HEK293 (cell line): ENCODE data around the gene RRBP1.
A peak's percentile ranks its signal among the peaks of the same experiment; 100 is the strongest.

Experiments used
- CTCF ChIA-PET: fragments of 350-600 bp; formaldehyde crosslinking; extraction: SDS; loops from one replicate; lab custom pipeline; 2021; ENCODE audit warnings: antibody characterized with exemption; lab: Yijun Ruan, JAX
- POLR2A ChIA-PET: fragments of 300-600 bp; formaldehyde crosslinking; extraction: SDS; loops from one replicate; lab custom pipeline; 2020; ENCODE audit warnings: antibody characterized with exemption, inconsistent platforms; lab: Yijun Ruan, JAX
- H3K27ac ChIP-seq: fragments of 200-500 bp; sonication (Bioruptor generic); 2 replicates; pipeline ENCODE4 v1.5.1; 2014; ENCODE audit warnings: low read depth, low read length, control low read depth, inconsistent platforms; ENCODE audit errors: extremely low read depth
- H3K36me3 ChIP-seq, 2 experiments: fragments of 200-500 bp in 1 of 2; sonication (Bioruptor generic) in 1 of 2; 1 replicate in 1 of 2; 2 replicates in 1 of 2; pipeline ENCODE4 v1.5.1; 2014 to 2017; ENCODE audit warnings: inconsistent platforms in 2 of 2, low read length in 2 of 2; ENCODE audit not compliant: control insufficient read depth in 2 of 2, insufficient read depth in 1 of 2
- H3K4me1 ChIP-seq: fragments of 200-500 bp; sonication (Bioruptor generic); 2 replicates; pipeline ENCODE4 v1.5.1; 2014; ENCODE audit warnings: mild to moderate bottlenecking, low read length, inconsistent platforms; ENCODE audit not compliant: control insufficient read depth, insufficient read depth
- H3K4me3 ChIP-seq: 2 replicates; pipeline ENCODE4 v1.5.1; 2011; ENCODE audit warnings: low read depth, mild to moderate bottlenecking, control low read depth, low read length, moderate library complexity
- H3K9me3 ChIP-seq: fragments of 200-500 bp; sonication (Bioruptor generic); 2 replicates; pipeline ENCODE4 v1.5.1; 2014; ENCODE audit warnings: low read depth, low read length, inconsistent platforms; ENCODE audit not compliant: control insufficient read depth, insufficient read depth
- AEBP2 ChIP-seq: fragments of 450-650 bp; formaldehyde crosslinking; IDR thresholded peaks from 2 replicates; pipeline ENCODE4 v1.5.1; 2016; ENCODE audit warnings: missing biosample characterization, missing genetic modification characterization, borderline replicate concordance
- ELK4 ChIP-seq: IDR thresholded peaks from 2 replicates; pipeline ENCODE4 v1.6.1; 2011; ENCODE audit warnings: mild to moderate bottlenecking, low read depth, low read length, borderline replicate concordance
- GFI1B ChIP-seq: fragments of 450-650 bp; formaldehyde crosslinking; IDR thresholded peaks from 2 replicates; pipeline ENCODE4 v1.5.1; 2016; ENCODE audit warnings: missing biosample characterization, missing genetic modification characterization
- KLF17 ChIP-seq: fragments of 450-650 bp; formaldehyde crosslinking; IDR thresholded peaks from 2 replicates; pipeline ENCODE4 v1.5.1; 2016; ENCODE audit warnings: missing biosample characterization, missing genetic modification characterization
- ZBTB26 ChIP-seq: fragments of 450-650 bp; formaldehyde crosslinking; optimal IDR thresholded peaks from 2 replicates; pipeline ENCODE3; 2016; ENCODE audit warnings: missing biosample characterization, mild to moderate bottlenecking, missing genetic modification characterization
- ZBTB7A ChIP-seq: fragments of 450-650 bp; formaldehyde crosslinking; IDR thresholded peaks from 2 replicates; pipeline ENCODE4 v1.5.1; 2016; ENCODE audit warnings: low read depth, missing biosample characterization, missing genetic modification characterization
- ZFHX2 ChIP-seq: fragments of 450-650 bp; formaldehyde crosslinking; conservative IDR thresholded peaks from 2 replicates; pipeline ENCODE4 v1.5.1; 2016; ENCODE audit warnings: missing biosample characterization, missing genetic modification characterization
- ZNF157 ChIP-seq: fragments of 450-650 bp; formaldehyde crosslinking; IDR thresholded peaks from 2 replicates; pipeline ENCODE4 v1.5.1; 2016; ENCODE audit warnings: missing biosample characterization, missing genetic modification characterization
- ZNF169 ChIP-seq: fragments of 450-650 bp; formaldehyde crosslinking; IDR thresholded peaks from 2 replicates; pipeline ENCODE4 v1.5.1; 2016; ENCODE audit warnings: missing biosample characterization, missing genetic modification characterization
- ZNF18 ChIP-seq: fragments of 450-650 bp; formaldehyde crosslinking; IDR thresholded peaks from 2 replicates; pipeline ENCODE4 v1.5.1; 2016; ENCODE audit warnings: missing biosample characterization, missing genetic modification characterization
- ZNF19 ChIP-seq: fragments of 450-650 bp; formaldehyde crosslinking; IDR thresholded peaks from 2 replicates; pipeline ENCODE4; 2016; ENCODE audit warnings: missing biosample characterization, missing genetic modification characterization, low read depth
- ZNF341 ChIP-seq: fragments of 450-650 bp; formaldehyde crosslinking; IDR thresholded peaks from 2 replicates; pipeline ENCODE4; 2016; ENCODE audit warnings: low read depth, missing biosample characterization, missing genetic modification characterization
- ZNF354C ChIP-seq: fragments of 450-650 bp; formaldehyde crosslinking; IDR thresholded peaks from 2 replicates; pipeline ENCODE4 v1.5.1; 2016; ENCODE audit warnings: missing biosample characterization, missing genetic modification characterization, low read depth, borderline replicate concordance
- ZNF48 ChIP-seq: fragments of 450-650 bp; formaldehyde crosslinking; IDR thresholded peaks from 2 replicates; pipeline ENCODE4 v1.5.1; 2016; ENCODE audit warnings: missing biosample characterization, missing genetic modification characterization
- ZNF501 ChIP-seq: fragments of 450-650 bp; formaldehyde crosslinking; IDR thresholded peaks from 2 replicates; pipeline ENCODE4 v1.5.1; 2016; ENCODE audit warnings: missing biosample characterization, missing genetic modification characterization
- ZNF514 ChIP-seq: fragments of 450-650 bp; formaldehyde crosslinking; IDR thresholded peaks from 2 replicates; pipeline ENCODE4 v1.5.1; 2016; ENCODE audit warnings: missing biosample characterization, missing genetic modification characterization
- ZNF621 ChIP-seq: fragments of 450-650 bp; formaldehyde crosslinking; IDR thresholded peaks from 2 replicates; pipeline ENCODE4 v1.5.1; 2017; ENCODE audit warnings: missing biosample characterization, missing genetic modification characterization
- ZNF623 ChIP-seq: fragments of 450-650 bp; formaldehyde crosslinking; IDR thresholded peaks from 2 replicates; pipeline ENCODE4 v1.5.1; 2016; ENCODE audit warnings: missing biosample characterization, missing genetic modification characterization
- ZNF645 ChIP-seq: fragments of 450-650 bp; formaldehyde crosslinking; IDR thresholded peaks from 2 replicates; pipeline ENCODE4; 2016; ENCODE audit warnings: missing biosample characterization, missing genetic modification characterization
- ZNF768 ChIP-seq: fragments of 450-650 bp; formaldehyde crosslinking; IDR thresholded peaks from 2 replicates; pipeline ENCODE4 v1.5.1; 2018; ENCODE audit warnings: missing biosample characterization, mild to moderate bottlenecking, missing genetic modification characterization
- ZNF791 ChIP-seq: fragments of 450-650 bp; formaldehyde crosslinking; IDR thresholded peaks from 2 replicates; pipeline ENCODE4 v1.5.1; 2016; ENCODE audit warnings: missing biosample characterization, missing genetic modification characterization

RRBP1 gene

GRCh38 chr20:17610566-17611289 is 71.3 kb downstream of the RRBP1 start:
- TF ChIP-seq ZNF621 (tag by site-specific recombination) (no peak), ZNF18 (tag by site-specific recombination) (no peak), ZFHX2 (tag by site-specific recombination) (no peak), ZNF645 (no peak), ZBTB7A (no peak), ZNF514 (tag by site-specific recombination) (no peak), ZNF157 (tag by site-specific recombination) (no peak), ZNF623 (tag by site-specific recombination) (no peak), ZNF19 (no peak), ZNF354C (tag by site-specific recombination) (no peak), ZBTB26 (tag by site-specific recombination) (no peak), ZNF48 (tag by site-specific recombination) (no peak), ZNF341 (no peak), ZNF791 (no peak), ZNF501 (no peak)
- ChIA-PET POLR2A (interaction anchor here (1.0 to 1.4 kb wide), 2 partner anchors 41 to 74 kb away, joined by 4 to 6 read pairs; partner anchors contain the start of gene DSTN), CTCF (interaction anchor here (0.7 to 1.9 kb wide), 10 partner anchors 8 to 328 kb away, joined by 3 to 5 read pairs (median 4); partner anchors contain the start of gene RRBP1)
- Histone ChIP-seq H3K9me3 (no peaks in the 10 kb centered on the region), H3K4me1 (no peaks in the 10 kb centered on the region), H3K36me3 (peaks cover 0 to 36% of the 10 kb centered on the region in 2 experiments; a peak in 2 of 3 replicates), H3K27ac (no peak overlapping the region), H3K4me3 (no peak overlapping the region)

GRCh38 chr20:17609811-17610377 is 72.1 kb downstream of the RRBP1 start:
- ChIA-PET CTCF (interaction anchor here (0.7 to 1.9 kb wide), 8 partner anchors 8 to 426 kb away, joined by 3 to 5 read pairs (median 4); partner anchors contain the start of gene RRBP1), POLR2A (interaction anchor here (1.0 to 1.4 kb wide), 2 partner anchors 40 to 73 kb away, joined by 4 to 6 read pairs; partner anchors contain the start of gene DSTN)
- Histone ChIP-seq H3K9me3 (no peaks in the 10 kb centered on the region), H3K4me3 (no peak overlapping the region), H3K4me1 (no peaks in the 10 kb centered on the region), H3K27ac (0 out of 2 replicates have a peak overlapping the region, but pooled peaks have one; percentile 16), H3K36me3 (peaks cover 0 to 37% of the 10 kb centered on the region in 2 experiments; a peak in 2 of 3 replicates)
- TF ChIP-seq ZNF169 (tag by site-specific recombination) (no peak), ZNF768 (tag by site-specific recombination) (no peak), GFI1B (tag by site-specific recombination) (no peak), KLF17 (tag by site-specific recombination) (no peak), ELK4 (no peak), ZBTB7A (no peak), AEBP2 (tag by site-specific recombination) (no peak)
